GM19035 (cell line): Measurements from ENCODE around the gene CCDC61.

Experiments
- ATAC-seq: cut with Tn5 transposase; IDR thresholded peaks from one replicate; pipeline ENCODE4 v1.9.1; 2021; ENCODE audit not compliant: unreplicated experiment

Gene CCDC61

DNA sequence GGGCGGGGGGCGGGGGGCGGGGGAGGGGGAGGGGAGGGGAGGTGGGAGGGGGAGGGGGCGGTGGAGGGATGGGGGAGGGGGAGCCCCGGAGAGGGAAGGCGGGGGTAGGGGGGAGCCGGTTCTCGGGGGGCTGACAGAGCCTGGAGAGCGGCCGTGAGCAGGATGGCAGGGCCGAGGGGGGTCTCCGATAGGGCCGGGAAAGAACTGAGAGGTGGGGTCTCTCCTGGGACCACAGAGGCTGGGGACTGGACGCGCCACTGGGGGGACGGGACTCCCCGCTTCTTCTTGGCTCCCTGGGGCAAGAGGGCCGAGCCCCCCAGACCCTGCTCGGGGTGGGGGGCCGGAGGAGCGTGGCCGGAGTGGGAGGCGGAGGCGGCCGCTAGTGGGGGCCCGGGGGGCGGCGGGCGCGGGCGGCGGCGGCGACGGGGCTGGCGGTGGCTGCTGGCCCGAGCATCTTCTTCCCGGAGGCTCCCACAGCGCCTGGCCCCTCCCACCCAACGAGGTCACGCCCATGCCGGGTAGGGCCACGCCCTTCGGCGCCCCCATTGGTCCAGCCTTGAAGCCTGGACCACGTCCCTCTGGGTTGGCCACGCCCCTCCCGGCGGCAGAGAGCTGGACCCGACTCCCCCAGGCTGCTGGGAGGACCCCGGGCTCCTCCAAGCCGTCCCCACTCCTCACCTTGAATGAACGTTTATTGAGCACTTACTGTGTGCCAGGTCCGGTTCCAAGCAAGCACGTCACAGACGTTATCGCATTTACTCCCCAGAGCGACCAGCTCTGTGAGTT is 21.5 kb upstream of the CCDC61 start, which contains the start of gene NOVA2:
Gene NOVA2, minus strand, starts transcription at position 313 of the 786 bp plus-strand sequence. CDS start 514 bp downstream, outside the sequence.
- ATAC-seq: no peak

DNA sequence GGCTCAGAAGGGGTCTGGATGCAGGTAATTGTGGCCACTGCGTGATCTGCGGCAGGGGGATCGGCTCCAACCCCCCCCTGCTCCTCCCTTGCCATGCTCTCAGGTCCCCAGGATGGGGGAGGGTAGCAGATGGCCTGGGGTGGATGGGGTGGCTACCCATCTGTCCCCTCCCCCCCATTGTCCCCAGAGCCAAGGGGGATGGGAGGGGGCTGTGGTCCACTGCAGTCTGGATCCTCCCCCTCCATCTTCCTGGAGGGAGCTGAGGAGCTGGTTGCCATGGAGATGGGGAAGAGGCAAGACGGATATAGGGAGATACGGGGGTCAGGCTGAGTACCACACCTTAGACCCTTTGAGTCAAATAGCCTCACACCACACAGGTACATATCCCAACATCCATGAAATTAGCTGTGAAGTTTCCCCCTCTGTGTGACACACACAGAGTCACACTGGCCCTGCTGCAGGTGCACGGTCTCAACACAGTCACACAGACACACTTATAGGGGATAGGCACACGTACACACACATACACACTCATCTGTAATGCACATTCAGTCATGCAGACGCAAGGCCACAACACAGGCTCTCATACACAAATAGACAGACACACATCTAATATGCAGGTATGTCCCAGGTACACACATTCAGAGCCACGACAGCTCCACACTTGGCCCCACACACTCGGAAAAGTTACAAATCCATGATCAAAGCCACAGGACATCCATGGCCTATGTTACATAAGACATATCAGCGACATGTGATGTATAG is 19.8 kb upstream of the CCDC61 start:
- ATAC-seq: no peak

GRCh38 chr19:45976178-45976577 is 19.1 kb upstream of the CCDC61 start:
- no peak for ATAC-seq

GRCh38 chr19:45978156-45978555 is 17.1 kb upstream of the CCDC61 start:
- no peak for ATAC-seq

DNA sequence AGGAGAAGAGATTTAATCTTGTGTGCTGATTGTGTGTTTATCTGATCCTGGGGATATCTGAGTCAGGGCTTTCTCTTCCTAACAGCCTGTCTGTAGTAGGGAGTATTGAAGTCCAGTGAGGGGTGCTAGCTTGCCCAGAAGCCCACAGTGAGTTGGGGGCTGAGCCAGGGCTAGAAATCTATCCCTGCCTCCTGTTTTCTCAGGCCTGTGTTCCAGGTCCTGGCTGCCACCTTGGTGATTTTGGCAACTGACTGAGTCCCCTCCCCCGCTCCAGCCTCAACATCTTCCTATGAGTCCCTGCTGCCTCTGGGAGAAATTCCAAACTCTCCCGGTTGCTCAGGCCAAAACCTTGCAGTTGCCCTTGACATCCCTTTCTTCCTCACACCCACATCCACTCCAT is 13.9 kb upstream of the CCDC61 start:
- no peak for ATAC-seq

GRCh38 chr19:45985321-45985720 is 9.9 kb upstream of the CCDC61 start:
- no peak for ATAC-seq

DNA sequence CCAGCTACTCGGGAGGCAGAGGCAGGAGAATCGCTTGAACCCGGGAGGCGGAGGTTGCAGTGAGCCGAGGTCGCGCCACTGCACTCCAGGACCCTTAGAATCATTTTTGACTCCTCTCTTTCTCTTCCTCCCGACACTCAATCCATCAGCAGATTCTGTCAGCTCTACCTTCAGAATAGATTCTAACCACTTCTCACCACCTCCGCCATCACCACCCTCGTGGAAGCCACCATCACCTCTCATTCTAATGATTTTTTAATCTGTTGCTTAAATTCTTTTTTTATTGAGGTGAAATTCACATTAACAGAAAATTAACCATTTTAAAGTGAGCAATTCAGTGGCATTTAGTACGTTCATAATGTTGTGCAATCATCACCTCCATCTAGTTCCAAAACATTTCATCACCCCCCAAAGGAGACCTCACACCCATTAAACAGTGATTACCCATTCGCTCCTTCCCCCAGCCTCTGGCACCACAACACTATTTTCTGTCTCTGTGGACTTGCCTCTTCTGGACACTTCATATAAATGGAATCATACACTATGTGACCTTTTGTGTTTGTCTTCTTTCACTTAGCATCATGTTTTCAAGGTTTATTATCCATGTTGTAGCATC is 5.0 kb upstream of the CCDC61 start:
- no peak for ATAC-seq

DNA sequence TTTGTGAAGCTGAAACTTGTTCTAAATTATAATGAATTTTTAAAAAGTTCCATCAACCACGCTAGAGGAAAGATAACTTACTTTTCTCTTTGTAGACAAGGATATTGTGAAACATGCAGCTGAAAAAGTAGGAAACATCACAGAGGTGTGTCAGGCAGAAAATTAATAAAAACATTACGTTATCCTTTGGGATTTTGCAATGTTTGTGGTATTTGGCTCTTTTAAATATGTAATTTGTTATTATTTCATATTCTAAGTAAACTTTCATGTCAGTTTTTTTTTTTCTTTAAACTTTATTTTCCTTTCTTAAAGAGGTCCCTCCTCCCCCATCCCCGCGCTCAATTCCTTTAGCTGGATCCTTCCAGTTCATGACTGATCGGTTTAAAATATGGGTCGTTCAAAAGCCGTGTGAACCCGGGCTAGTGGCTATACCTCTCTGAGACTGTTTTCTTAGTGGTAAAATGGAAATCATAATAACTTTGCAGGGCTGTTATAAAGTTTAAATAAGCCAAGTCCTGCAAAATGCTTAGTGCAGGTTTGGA is 740 bp upstream of the CCDC61 start:
- ATAC-seq: no peak

GRCh38 chr19:45995715-45996385 is 583 bp downstream of the CCDC61 start:
- no peak for ATAC-seq

GRCh38 chr19:45996933-45997332 is 1.7 kb downstream of the CCDC61 start:
- ATAC-seq: no peak

GRCh38 chr19:45998834-45999233 is 3.6 kb downstream of the CCDC61 start:
- ATAC-seq: no peak

DNA sequence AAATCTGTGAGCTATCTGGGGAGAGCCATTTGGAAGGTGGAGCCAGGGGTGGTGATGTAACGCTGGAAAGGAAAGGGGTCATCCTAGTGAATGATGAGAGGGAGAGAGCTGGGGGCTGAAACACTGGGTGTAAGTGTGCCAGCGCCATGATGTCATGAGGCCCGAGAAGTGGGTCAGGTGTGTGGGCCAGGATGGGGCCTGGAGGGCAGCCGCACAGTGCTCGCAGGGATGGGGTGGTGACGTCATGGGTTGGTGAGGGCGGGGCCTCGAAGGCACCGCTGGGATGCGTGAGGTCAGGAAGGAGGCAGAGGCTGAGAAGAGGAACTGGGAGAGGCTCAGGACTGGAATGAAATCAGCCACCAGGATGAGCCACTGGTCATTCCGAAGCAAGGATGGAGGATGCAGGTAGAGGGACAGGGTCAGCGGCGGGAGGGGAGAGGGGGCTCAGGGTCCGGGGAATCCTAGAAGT is 4.4 kb downstream of the CCDC61 start:
- ATAC-seq: no peak

- no peak for ATAC-seq
These were observed 5.4 kb downstream of the CCDC61 start for GRCh38 chr19:46000491-46001246.

DNA sequence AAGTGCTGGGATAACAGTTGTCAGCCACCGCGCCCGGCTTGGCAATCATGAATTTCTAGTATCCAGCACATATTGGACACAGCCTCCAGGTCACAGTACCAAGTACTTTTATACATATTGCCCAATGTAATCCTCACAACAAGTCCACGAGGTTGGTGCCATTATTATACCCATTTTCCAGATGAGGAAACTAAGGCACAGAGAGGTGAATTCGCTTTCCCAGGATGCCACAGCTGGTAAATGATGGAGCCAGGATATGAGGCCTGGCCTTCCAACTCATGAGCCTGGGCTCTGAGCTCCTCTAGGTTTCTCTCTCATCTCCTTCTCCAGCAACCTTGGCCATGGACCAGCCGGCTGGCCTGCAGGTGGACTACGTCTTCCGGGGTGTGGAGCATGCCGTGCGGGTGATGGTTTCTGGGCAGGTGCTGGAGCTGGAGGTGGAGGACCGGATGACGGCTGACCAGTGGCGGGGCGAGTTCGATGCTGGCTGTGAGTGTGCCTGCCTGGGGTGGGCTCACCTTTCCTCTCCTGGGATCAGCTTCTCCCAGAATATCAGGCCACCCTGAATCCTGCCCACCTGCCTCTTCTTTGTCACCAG is 7.5 kb downstream of the CCDC61 start:
- ATAC-seq: no peak

GRCh38 chr19:46006411-46006810 is 11.1 kb downstream of the CCDC61 start:
- no peak for ATAC-seq

DNA sequence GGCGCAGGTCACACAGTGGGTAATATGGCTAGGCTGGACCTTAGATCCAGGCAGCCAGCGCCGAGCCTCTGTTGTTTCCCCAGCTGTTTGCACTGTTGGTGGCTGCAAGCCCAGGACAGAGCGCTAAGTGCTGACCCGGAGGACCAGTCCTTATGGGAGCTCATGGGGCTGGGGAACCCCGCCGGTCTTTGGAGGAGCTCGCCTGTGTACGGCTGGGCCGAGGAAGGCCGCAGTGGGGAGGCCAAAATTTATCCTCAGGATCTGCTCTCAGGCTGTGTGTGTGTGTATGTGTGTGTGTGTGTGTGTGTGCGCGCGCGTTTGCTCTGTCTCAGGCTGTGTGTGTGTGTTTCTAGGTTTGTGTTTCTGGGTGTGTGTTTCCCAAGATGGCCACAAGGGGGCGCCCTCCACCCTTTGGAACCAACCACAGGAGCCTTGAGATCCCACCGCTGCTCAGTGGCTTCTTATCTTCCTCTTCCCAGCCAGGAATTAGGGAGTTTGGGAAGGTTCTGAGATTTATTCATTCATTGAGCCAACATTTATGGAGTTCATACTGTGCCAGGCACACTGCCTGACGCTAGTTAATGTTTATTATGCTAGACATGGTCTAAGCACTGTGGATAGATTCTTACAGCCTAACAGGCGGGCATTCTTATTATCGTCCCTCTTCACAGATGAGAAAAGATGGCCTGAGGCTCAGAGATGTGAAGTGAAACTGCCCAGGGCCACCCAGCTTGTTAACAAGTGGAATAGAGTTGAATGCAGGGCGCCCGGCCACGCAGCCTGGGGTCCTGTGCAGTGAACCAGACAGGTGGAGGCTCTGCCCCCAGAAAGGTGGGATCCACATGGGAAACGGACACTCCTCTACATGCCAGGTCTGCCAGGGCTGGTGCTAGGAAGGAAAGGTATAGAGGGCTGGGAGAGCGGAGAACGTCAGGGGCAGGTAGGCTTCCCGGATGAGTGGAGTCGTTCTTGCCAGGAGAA is 14.6 kb downstream of the CCDC61 start:
- no peak for ATAC-seq

DNA sequence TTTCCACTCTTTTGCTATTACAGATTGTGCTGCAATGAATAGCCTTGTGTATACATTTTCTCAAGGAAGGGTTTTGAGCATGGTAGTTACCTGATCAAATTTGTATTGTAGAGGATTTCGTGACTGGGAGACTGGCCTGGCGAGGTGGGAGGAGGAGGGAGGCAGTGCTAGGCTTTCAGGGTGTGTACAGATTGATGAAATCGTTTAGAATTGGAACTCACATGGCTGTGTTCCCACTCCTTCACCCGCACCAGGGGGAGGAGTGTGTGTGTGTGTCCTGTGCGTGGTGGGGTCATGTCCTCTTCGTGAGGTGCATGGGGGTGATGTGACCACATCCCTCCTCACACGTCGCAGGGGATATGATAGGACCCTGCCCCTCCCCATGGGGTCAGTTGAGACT is 19.3 kb downstream of the CCDC61 start:
- ATAC-seq: no peak

GRCh38 chr19:46014941-46015686 is 19.8 kb downstream of the CCDC61 start:
- ATAC-seq: no peak
